Mesendoderm (in vitro differentiated cells): ENCODE results near the gene PYCR2.
"Not testable (repeated sequence)": the region's sequence is repeated elsewhere in the genome, so short reads cannot be mapped to it uniquely, and the experiment has no call there.

Experiments
- DNase-seq: peaks from one replicate; pipeline ENCODE4 v3.0.0; 2013
- H2AK5ac ChIP-seq: 2 replicates; pipeline ENCODE4 v1.6.1; 2013; ENCODE audit warnings: low read length, inconsistent platforms
- H2BK120ac ChIP-seq: 2 replicates; pipeline ENCODE4 v1.6.1; 2013; ENCODE audit warnings: low read depth, mild to moderate bottlenecking, low read length, moderate library complexity, mixed read lengths
- H2BK15ac ChIP-seq: replicated peaks from 2 replicates; pipeline ENCODE4 v1.6.1; 2013; ENCODE audit warnings: low read depth, mild to moderate bottlenecking, moderate library complexity
- H2BK5ac ChIP-seq: 2 replicates; pipeline ENCODE4 v1.6.1; 2013; ENCODE audit warnings: low read length, inconsistent platforms
- H3K18ac ChIP-seq: 2 replicates; pipeline ENCODE4 v1.6.1; 2013; ENCODE audit warnings: mild to moderate bottlenecking, low read length, mixed read lengths
- H3K23ac ChIP-seq: one replicate; pipeline ENCODE4 v1.6.1; 2013; ENCODE audit warnings: low read length
- H3K27ac ChIP-seq: 2 replicates; pipeline ENCODE4 v1.5.1; 2013; ENCODE audit warnings: low read depth, mild to moderate bottlenecking, inconsistent platforms, low read length, moderate library complexity
- H3K27me3 ChIP-seq: 2 replicates; pipeline ENCODE4 v1.6.1; 2013; ENCODE audit warnings: low read length, control low read depth, mild to moderate bottlenecking, inconsistent platforms; ENCODE audit not compliant: insufficient read depth, poor library complexity
- H3K36me3 ChIP-seq: 2 replicates; pipeline ENCODE4 v1.6.1; 2013; ENCODE audit warnings: low read length, inconsistent platforms; ENCODE audit not compliant: control insufficient read depth, insufficient read depth
- H3K4ac ChIP-seq: one replicate; pipeline ENCODE4 v1.6.1; 2013; ENCODE audit warnings: low read depth, mild to moderate bottlenecking, low read length, moderate library complexity
- H3K4me1 ChIP-seq: 2 replicates; pipeline ENCODE4 v1.6.1; 2013; ENCODE audit warnings: low read depth, low read length, inconsistent platforms; ENCODE audit not compliant: control insufficient read depth
- H3K4me2 ChIP-seq: 2 replicates; pipeline ENCODE4 v1.6.1; 2013; ENCODE audit warnings: low read length
- H3K4me3 ChIP-seq: 2 replicates; pipeline ENCODE4 v1.5.1; 2013; ENCODE audit warnings: mild to moderate bottlenecking, low read length
- H3K56ac ChIP-seq: one replicate; pipeline ENCODE4 v1.6.1; 2013; ENCODE audit warnings: low read length
- H3K79me1 ChIP-seq: 2 replicates; pipeline ENCODE4 v1.6.1; 2013; ENCODE audit warnings: low read length, inconsistent platforms
- H3K79me2 ChIP-seq: 2 replicates; pipeline ENCODE4 v1.6.1; 2013; ENCODE audit warnings: mild to moderate bottlenecking, low read length; ENCODE audit not compliant: control insufficient read depth, insufficient read depth
- H3K9ac ChIP-seq: 2 replicates; pipeline ENCODE4 v1.6.1; 2013; ENCODE audit warnings: low read length, inconsistent platforms
- H4K5ac ChIP-seq: one replicate; pipeline ENCODE4 v1.6.1; 2013; ENCODE audit warnings: low read length
- H4K8ac ChIP-seq: one replicate; pipeline ENCODE4 v1.6.1; 2013; ENCODE audit warnings: low read depth, mild to moderate bottlenecking, control low read depth, low read length, moderate library complexity
- WGBS: extraction: QIAGEN DNeasy Blood & Tissue Kit; methylation state at CpG from one replicate; pipeline ENCODE4 v1.1.7; 2013; ENCODE audit warnings: low lambda C conversion rate, missing lambda C conversion rate; ENCODE audit not compliant: insufficient coverage; ENCODE audit errors: extremely low coverage; 5-methylcytosine and 5-hydroxymethylcytosine counted together

The PYCR2 gene

GRCh38 chr1:225936523-225936922 is 12.5 kb upstream of the PYCR2 start:
- DNase-seq, result no peak
- no peaks in the 10 kb centered on the region for H3K27me3 ChIP-seq
- no peaks in the 10 kb centered on the region for H3K79me1 ChIP-seq
- H3K36me3 ChIP-seq, result no peaks in the 10 kb centered on the region
- H3K4ac ChIP-seq, result no peak overlapping the region
- no peak overlapping the region for H3K4me3 ChIP-seq
- no peak overlapping the region for H3K18ac ChIP-seq
- H2BK15ac ChIP-seq, result no peak overlapping the region
- H2BK5ac ChIP-seq, result no peak overlapping the region
- WGBS, result no CpG with 5 or more reads among the region's 3 CpGs
- H2BK120ac ChIP-seq, result no peak overlapping the region
- no peak overlapping the region for H3K23ac ChIP-seq
- no peaks in the 10 kb centered on the region for H3K79me2 ChIP-seq
- H3K9ac ChIP-seq, result no peak overlapping the region
- H3K4me1 ChIP-seq, result peaks cover under 1% of the 10 kb centered on the region
- no peak overlapping the region for H3K56ac ChIP-seq
- no peak overlapping the region for H3K4me2 ChIP-seq
- no peak overlapping the region for H3K27ac ChIP-seq
- H4K5ac ChIP-seq, result no peak overlapping the region
- no peak overlapping the region for H4K8ac ChIP-seq
- no peak overlapping the region for H2AK5ac ChIP-seq

GRCh38 chr1:225936086-225936485 is 12.0 kb upstream of the PYCR2 start:
- H4K8ac ChIP-seq, H3K4ac ChIP-seq, H3K23ac ChIP-seq, H3K36me3 ChIP-seq, H3K56ac ChIP-seq, H3K4me1 ChIP-seq, H3K9ac ChIP-seq, H3K18ac ChIP-seq, H3K4me3 ChIP-seq, H2AK5ac ChIP-seq, H3K4me2 ChIP-seq, H3K27me3 ChIP-seq, H3K79me1 ChIP-seq, H2BK120ac ChIP-seq, H2BK15ac ChIP-seq, H3K79me2 ChIP-seq, DNase-seq, H2BK5ac ChIP-seq, H4K5ac ChIP-seq, H3K27ac ChIP-seq: not testable (repeated sequence)
- no CpG with 5 or more reads among the region's 8 CpGs for WGBS

DNA sequence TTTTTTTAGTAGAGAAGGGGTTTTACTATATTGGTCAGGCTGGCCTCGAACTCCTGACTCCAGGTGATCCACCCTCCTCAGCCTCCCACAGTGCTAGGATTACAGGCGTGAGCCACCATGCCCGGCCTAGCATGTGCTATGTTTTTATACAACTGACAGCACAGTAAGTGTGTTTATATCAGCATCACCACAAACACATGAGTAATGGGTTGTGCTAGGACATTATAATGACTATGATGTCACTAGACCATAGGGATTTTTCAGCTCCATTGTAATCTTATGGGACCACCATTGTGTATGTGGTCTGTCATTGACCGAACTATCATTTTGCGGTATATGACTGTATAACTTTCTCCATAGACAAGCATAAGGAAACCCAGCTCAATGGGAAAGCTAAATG is 10.7 kb upstream of the PYCR2 start:
- Histone ChIP-seq H3K79me2 (no peaks in the 10 kb centered on the region), H3K79me1 (no peaks in the 10 kb centered on the region), H3K56ac (no peak overlapping the region), H3K18ac (no peak overlapping the region), H2BK5ac (no peak overlapping the region), H4K5ac (no peak overlapping the region), H3K27ac (no peak overlapping the region), H3K4ac (no peak overlapping the region), H2AK5ac (no peak overlapping the region), H4K8ac (no peak overlapping the region), H3K36me3 (no peaks in the 10 kb centered on the region), H3K4me3 (no peak overlapping the region), H2BK120ac (no peak overlapping the region), H3K23ac (no peak overlapping the region), H3K4me2 (no peak overlapping the region), H3K9ac (no peak overlapping the region), H3K27me3 (no peaks in the 10 kb centered on the region), H3K4me1 (no peaks in the 10 kb centered on the region), H2BK15ac (no peak overlapping the region)
- DNase-seq, result no peak
- WGBS, result no CpG with 5 or more reads among the region's 5 CpGs

- no peak overlapping the region for H2BK15ac ChIP-seq
- no peaks in the 10 kb centered on the region for H3K4me1 ChIP-seq
- WGBS, result 100% methylated on average over 1 of the region's 2 CpGs
- H3K27me3 ChIP-seq, result no peaks in the 10 kb centered on the region
- no peak overlapping the region for H3K23ac ChIP-seq
- no peak overlapping the region for H3K4me3 ChIP-seq
- H3K36me3 ChIP-seq, result no peaks in the 10 kb centered on the region
- H3K56ac ChIP-seq, result no peak overlapping the region
- no peak for DNase-seq
- no peak overlapping the region for H3K18ac ChIP-seq
- no peak overlapping the region for H3K27ac ChIP-seq
- no peaks in the 10 kb centered on the region for H3K79me1 ChIP-seq
- H2BK120ac ChIP-seq, result no peak overlapping the region
- no peak overlapping the region for H4K5ac ChIP-seq
- H3K9ac ChIP-seq, result no peak overlapping the region
- no peak overlapping the region for H3K4ac ChIP-seq
- no peak overlapping the region for H4K8ac ChIP-seq
- no peak overlapping the region for H2BK5ac ChIP-seq
- H3K79me2 ChIP-seq, result no peaks in the 10 kb centered on the region
- H3K4me2 ChIP-seq, result no peak overlapping the region
- no peak overlapping the region for H2AK5ac ChIP-seq
Measured at GRCh38 chr1:225933072-225933471, 9.0 kb upstream of the PYCR2 start.

- no peak overlapping the region for H2BK5ac ChIP-seq
- H4K8ac ChIP-seq, result no peak overlapping the region
- no peak overlapping the region for H3K56ac ChIP-seq
- H3K36me3 ChIP-seq, result no peaks in the 10 kb centered on the region
- no peak overlapping the region for H3K9ac ChIP-seq
- no peak overlapping the region for H4K5ac ChIP-seq
- H3K4ac ChIP-seq, result no peak overlapping the region
- no CpG with 5 or more reads among the region's 5 CpGs for WGBS
- no peak overlapping the region for H3K4me3 ChIP-seq
- H3K4me1 ChIP-seq, result no peaks in the 10 kb centered on the region
- no peak overlapping the region for H3K23ac ChIP-seq
- H2BK120ac ChIP-seq, result no peak overlapping the region
- no peak for DNase-seq
- no peaks in the 10 kb centered on the region for H3K27me3 ChIP-seq
- H2AK5ac ChIP-seq, result no peak overlapping the region
- H3K27ac ChIP-seq, result no peak overlapping the region
- H3K79me2 ChIP-seq, result no peaks in the 10 kb centered on the region
- H3K4me2 ChIP-seq, result no peak overlapping the region
- H3K79me1 ChIP-seq, result no peaks in the 10 kb centered on the region
- H3K18ac ChIP-seq, result no peak overlapping the region
- no peak overlapping the region for H2BK15ac ChIP-seq
Measured at GRCh38 chr1:225931270-225932136, 7.5 kb upstream of the PYCR2 start.

GRCh38 chr1:225930566-225930965 is 6.5 kb upstream of the PYCR2 start:
- Histone ChIP-seq H2AK5ac (no peak overlapping the region), H3K18ac (no peak overlapping the region), H2BK120ac (no peak overlapping the region), H3K27ac (no peak overlapping the region), H4K5ac (no peak overlapping the region), H3K4ac (no peak overlapping the region), H3K79me1 (no peaks in the 10 kb centered on the region), H3K79me2 (no peaks in the 10 kb centered on the region), H3K56ac (no peak overlapping the region), H3K36me3 (no peaks in the 10 kb centered on the region), H2BK15ac (no peak overlapping the region), H3K4me2 (no peak overlapping the region), H3K4me1 (no peaks in the 10 kb centered on the region), H2BK5ac (no peak overlapping the region), H4K8ac (no peak overlapping the region), H3K9ac (no peak overlapping the region), H3K23ac (no peak overlapping the region), H3K4me3 (no peak overlapping the region), H3K27me3 (no peaks in the 10 kb centered on the region)
- DNase-seq, result no peak
- no CpG with 5 or more reads among the region's 2 CpGs for WGBS
